Right lobe of liver (tissue), 6 donors: ENCODE data around the gene XPA. TPM values are rescaled to one million over a fixed set of nuclear protein-coding genes. Genes with fewer than 3 reads are reported as not detected.
A peak's percentile ranks its signal among the peaks of the same experiment; 100 is the strongest.

Experiments
- ATAC-seq, 4 donors: fragments of 200-7000 bp; cut with Tn5 transposase; one replicate each; pipeline ENCODE4 v1.9.1; 2020; ENCODE audit warnings: mild to moderate bottlenecking in 4 of 4, moderate library complexity in 4 of 4
- DNase-seq, 3 donors: peaks; one replicate each; pipeline ENCODE4 v3.0.0-alpha.2; 2020
- H3K27ac ChIP-seq, 3 donors: fragments of 200-600 bp; one replicate each; pipeline ENCODE4 v1.8.0; 2022
- H3K27me3 ChIP-seq, 2 donors: fragments of 200-600 bp; one replicate each; pipeline ENCODE4 v1.8.0; 2022
- H3K36me3 ChIP-seq, 4 donors: fragments of 200-600 bp; sonication (generic) in 1 of 4; one replicate each; pipeline versions ENCODE4 v1.5.1 to v1.8.0; 2017 to 2022; ENCODE audit warnings: control low read depth in 1 of 4
- H3K4me1 ChIP-seq, 4 donors: fragments of 200-600 bp; sonication (generic) in 1 of 4; one replicate each; pipeline versions ENCODE4 v1.5.1 to v1.8.0; 2017 to 2022; ENCODE audit warnings: control low read depth in 1 of 4
- H3K4me3 ChIP-seq, 3 donors: fragments of 200-600 bp; one replicate each; pipeline ENCODE4 v1.8.0; 2022
- H3K9me3 ChIP-seq, 4 donors: fragments of 200-600 bp; sonication (generic) in 1 of 4; one replicate each; pipeline versions ENCODE4 v1.5.1 to v1.8.0; 2017 to 2022; ENCODE audit warnings: control low read depth in 1 of 4
- CTCF ChIP-seq, 4 donors: fragments of 200-600 bp in 3 of 4; fragments of 450-650 bp in 1 of 4; IDR thresholded peaks; one replicate each; pipeline versions ENCODE4 v1.5.1 to v1.8.0; 2016 to 2022; ENCODE audit warnings: antibody characterized with exemption in 4 of 4, mild to moderate bottlenecking in 2 of 4
- POLR2A ChIP-seq: fragments of 450-650 bp; IDR thresholded peaks from one replicate; pipeline ENCODE4 v1.6.1; 2017; ENCODE audit warnings: antibody characterized with exemption, mild to moderate bottlenecking
- WGBS: methylation state at CpG from one replicate; pipeline ENCODE4 v1.1.6; 2018; ENCODE audit warnings: low coverage, low lambda C conversion rate; ENCODE audit not compliant: insufficient coverage; ENCODE audit errors: missing lambda C conversion rate; 5-methylcytosine and 5-hydroxymethylcytosine counted together
- intact Hi-C, 2 donors: fragments of 100-400 bp; cut with DNase I; formaldehyde crosslinking; loops; one replicate each; pipeline versions ENCODE4 v1.11.2 to v1.14.1; 2022
- total RNA-seq, 6 experiments: library from RNA; depleted of rRNA in 2 of 6; stranded (reverse); fragments of >200 nt in 2 of 6; fragmentation: NEBNext Ultra II Directional in 3 of 6; extraction: Animal tissue kit (Norgen Biotek cat#: 25700) in 3 of 6; gene quantifications; one replicate each; pipeline versions ENCODE4 v1.1.0 to v1.2.4, GENCODE V29; 2016 to 2023
- donor health status: DM: no; HTN: yes; CAD: no.
- donor health status: DM: no; HTN: no; CAD: no.
- donor health status: DM: no; HTN: no; CAD: no.
- donor health status: DM: no; HTN: yes; CAD: no.
- donor health status: DM: no; HTN: yes; CAD: no.

XPA gene
- total RNA-seq, 6 experiments from 2014 or later: 4.4 to 9.0 (median 6.7) TPM

DNA sequence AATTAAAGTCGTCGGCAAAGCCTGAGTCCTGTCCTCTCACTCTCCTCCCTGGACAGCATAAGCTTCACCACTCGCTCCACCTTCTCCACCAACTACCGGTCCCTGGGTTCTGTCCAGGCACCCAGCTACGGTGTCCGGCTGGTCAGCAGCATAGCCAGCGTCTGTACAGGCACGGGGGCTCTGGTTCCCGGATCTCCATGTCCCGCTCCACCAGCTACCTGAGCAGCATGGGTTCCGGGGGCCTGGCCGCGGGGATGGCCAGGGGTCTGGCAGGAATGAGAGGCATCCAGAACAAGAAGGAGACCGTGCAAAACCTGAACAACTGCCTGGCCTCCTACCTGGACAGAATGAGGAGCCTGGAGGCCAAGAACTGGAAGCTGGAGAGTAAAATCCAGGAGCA is 1.7 kb upstream of the XPA start:
- no peak overlapping the region for H3K27ac ChIP-seq
- no peak for TF ChIP-seq CTCF (IDR thresholded peaks at IDR 0.05)
- TF ChIP-seq POLR2A: no peak
- WGBS: 90% methylated on average over 2 of the region's 14 CpGs
- no peaks in the 10 kb centered on the region for H3K9me3 ChIP-seq
- intact Hi-C loops: no loop called here
- no peaks in the 10 kb centered on the region for H3K27me3 ChIP-seq
- no peak for DNase-seq
- no peak for ATAC-seq
- H3K36me3 ChIP-seq: no peaks in the 10 kb centered on the region
- peaks cover 0 to 37% (median 15%) of the 10 kb centered on the region in 4 donors for H3K4me1 ChIP-seq
- no peak overlapping the region for H3K4me3 ChIP-seq

GRCh38 chr9:97697837-97698236 is 697 bp upstream of the XPA start:
- ATAC-seq (no peak), DNase-seq (no peak)
- intact Hi-C loops: no loop called here
- no peaks in the 10 kb centered on the region for H3K9me3 ChIP-seq
- peaks cover 0 to 39% (median 12%) of the 10 kb centered on the region in 4 donors for H3K4me1 ChIP-seq
- TF ChIP-seq POLR2A (no peak), CTCF (IDR thresholded peaks at IDR 0.05) (no peak)
- H3K4me3 ChIP-seq: peak overlapping the region in 1 of 3 donors; percentile 88
- no peaks in the 10 kb centered on the region for H3K36me3 ChIP-seq
- peak overlapping the region; percentile 79 to 91 (median 89) for H3K27ac ChIP-seq
- WGBS: 56% methylated on average over 1 of the region's 1 CpG
- no peaks in the 10 kb centered on the region for H3K27me3 ChIP-seq

DNA sequence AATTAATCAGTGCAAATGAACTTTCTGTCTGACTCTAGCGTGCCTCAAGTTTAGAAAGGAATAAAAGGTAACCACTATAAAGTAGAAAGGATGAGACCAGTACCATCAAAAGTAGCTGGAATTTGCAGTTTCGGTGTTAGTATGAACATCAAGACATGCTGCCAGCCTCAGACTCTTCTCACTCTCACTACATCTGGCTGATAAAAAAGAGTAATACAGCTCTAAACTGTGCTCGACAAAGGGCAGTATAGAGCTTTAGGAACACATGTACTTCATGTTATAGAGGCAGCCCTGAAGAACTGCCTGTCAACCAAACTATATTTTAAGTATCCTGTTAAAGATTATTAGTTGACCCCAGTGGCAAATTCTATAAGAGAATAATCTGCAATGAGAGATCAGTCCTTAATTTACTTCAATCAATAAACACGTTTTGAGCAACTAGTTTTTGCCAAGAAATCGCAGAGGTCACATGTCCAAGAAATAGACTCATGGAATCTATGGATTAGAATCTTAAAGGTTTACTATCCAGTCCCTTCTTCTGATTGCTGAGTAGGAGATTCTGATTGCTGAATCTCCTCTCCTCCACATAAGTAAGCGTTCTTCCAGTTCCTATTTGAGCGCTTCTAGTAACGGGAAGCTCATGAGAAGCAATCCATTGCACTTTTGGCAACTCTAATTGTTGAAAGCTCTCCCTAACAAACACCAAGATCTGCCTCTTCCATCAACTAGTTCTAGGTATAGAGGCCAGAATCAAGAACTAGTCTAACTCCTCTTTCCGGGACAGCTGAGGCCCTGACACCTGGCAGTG is 941 bp downstream of the XPA start:
- intact Hi-C loops: no loop called here
- H3K36me3 ChIP-seq: peaks cover 0 to 14% (median 7%) of the 10 kb centered on the region in 4 donors
- H3K9me3 ChIP-seq: no peaks in the 10 kb centered on the region
- ATAC-seq (no peak), DNase-seq (no peak)
- peak overlapping the region; percentile 79 to 89 (median 88) for H3K4me3 ChIP-seq
- TF ChIP-seq POLR2A (no peak), CTCF (IDR thresholded peaks at IDR 0.05) (no peak)
- WGBS: 18% methylated on average over 9 of the region's 9 CpGs
- no peaks in the 10 kb centered on the region for H3K27me3 ChIP-seq
- peak overlapping the region; percentile 79 to 91 (median 89) for H3K27ac ChIP-seq
- peaks cover 0 to 37% (median 11%) of the 10 kb centered on the region in 4 donors for H3K4me1 ChIP-seq

DNA sequence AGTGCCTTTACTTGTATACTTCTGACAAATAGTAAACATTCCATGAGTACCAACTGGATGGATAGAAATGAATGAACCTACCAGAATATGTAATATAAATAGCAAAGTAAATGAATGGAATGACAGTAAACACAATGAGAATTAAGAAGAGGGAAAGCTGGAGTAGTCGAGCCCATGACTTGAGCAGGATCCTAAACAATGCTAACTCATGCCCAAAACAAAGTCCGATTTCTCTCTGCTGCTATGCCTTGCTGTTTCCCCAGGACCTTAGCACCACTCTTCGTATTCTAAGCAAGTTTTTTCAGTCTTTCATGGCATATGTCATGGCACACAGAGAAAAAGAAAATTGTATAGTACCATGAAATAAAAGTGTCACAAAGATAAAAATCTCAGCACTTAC is 1.8 kb downstream of the XPA start:
- peaks cover 0 to 37% (median 11%) of the 10 kb centered on the region in 4 donors for H3K4me1 ChIP-seq
- DNase-seq (no peak), ATAC-seq (no peak)
- WGBS: 64% methylated on average over 3 of the region's 3 CpGs
- no peaks in the 10 kb centered on the region for H3K27me3 ChIP-seq
- no peak for TF ChIP-seq POLR2A
- no peaks in the 10 kb centered on the region for H3K9me3 ChIP-seq
- H3K4me3 ChIP-seq: no peak overlapping the region
- H3K27ac ChIP-seq: no peak overlapping the region
- intact Hi-C loops: no loop called here
- H3K36me3 ChIP-seq: peaks cover 0 to 20% (median 10%) of the 10 kb centered on the region in 4 donors

DNA sequence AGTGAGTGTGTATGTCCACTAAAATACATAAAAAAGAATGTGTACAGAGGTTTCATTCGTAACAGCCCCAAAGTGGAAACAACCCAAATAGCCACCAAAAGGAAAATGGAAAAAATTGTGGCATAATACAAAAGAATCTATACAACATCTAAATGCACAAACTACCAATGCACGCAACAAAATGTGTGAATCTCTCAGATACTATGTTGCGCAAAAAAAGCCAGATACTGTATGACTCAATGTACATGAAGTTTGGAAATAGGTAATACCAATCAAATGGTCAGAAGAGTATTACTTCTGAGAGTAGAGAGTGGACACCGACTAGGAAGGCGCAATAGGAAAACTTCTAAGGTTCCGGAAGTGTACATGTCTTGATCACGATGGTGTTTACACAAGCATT is 2.4 kb downstream of the XPA start:
- Histone ChIP-seq H3K4me3 (no peak overlapping the region), H3K4me1 (peaks cover 0 to 37% (median 11%) of the 10 kb centered on the region in 4 donors), H3K36me3 (peaks cover 0 to 20% (median 10%) of the 10 kb centered on the region in 4 donors), H3K9me3 (no peaks in the 10 kb centered on the region), H3K27ac (no peak overlapping the region), H3K27me3 (no peaks in the 10 kb centered on the region)
- TF ChIP-seq POLR2A (no peak), CTCF (IDR thresholded peaks at IDR 0.05) (no peak)
- DNase-seq: no peak
- intact Hi-C loops: no loop called here
- no peak for ATAC-seq
- WGBS: 92% methylated on average over 7 of the region's 7 CpGs
